GM18508 (cell line): ENCODE measurements around the gene FKRP.

Experiments used
- ATAC-seq: cut with Tn5 transposase; IDR thresholded peaks from one replicate; pipeline ENCODE4 v1.9.1; 2021; ENCODE audit warnings: moderate number of reproducible peaks; ENCODE audit not compliant: insufficient read depth, unreplicated experiment

Gene FKRP

DNA sequence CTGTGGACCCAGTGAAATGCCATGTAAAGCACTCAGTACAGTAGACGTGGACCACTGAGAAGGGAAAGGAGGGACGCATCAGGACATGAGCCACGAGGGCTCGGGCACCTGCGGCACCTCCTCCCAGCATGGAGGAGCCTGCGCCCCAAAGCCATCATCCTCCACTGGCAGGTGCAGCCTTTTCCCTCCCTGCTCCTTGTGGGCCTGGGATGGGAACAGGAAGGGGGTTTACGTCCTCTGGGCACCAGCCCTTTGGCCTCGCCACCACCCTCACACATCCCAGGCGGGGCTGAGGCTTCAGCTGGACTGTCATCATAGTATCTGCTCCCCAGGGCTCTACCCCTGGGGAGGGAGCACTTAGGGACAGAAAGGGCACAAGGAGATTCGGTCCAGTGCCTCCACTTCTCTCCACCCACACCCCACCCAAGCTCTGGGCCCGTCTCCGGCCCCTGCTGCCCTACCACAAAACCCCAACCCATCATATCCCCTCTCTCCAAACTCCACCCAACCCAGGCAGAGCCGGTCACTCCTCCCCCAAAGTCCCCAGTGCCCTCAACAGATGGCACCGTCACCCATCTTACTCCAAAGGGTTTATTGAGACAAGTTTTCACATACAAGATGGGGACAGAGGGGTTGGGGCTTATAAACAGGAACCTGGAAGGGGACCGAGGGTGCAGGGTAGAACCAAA lies 26.8 kb upstream of the FKRP start:
- ATAC-seq = peak; percentile 26

DNA sequence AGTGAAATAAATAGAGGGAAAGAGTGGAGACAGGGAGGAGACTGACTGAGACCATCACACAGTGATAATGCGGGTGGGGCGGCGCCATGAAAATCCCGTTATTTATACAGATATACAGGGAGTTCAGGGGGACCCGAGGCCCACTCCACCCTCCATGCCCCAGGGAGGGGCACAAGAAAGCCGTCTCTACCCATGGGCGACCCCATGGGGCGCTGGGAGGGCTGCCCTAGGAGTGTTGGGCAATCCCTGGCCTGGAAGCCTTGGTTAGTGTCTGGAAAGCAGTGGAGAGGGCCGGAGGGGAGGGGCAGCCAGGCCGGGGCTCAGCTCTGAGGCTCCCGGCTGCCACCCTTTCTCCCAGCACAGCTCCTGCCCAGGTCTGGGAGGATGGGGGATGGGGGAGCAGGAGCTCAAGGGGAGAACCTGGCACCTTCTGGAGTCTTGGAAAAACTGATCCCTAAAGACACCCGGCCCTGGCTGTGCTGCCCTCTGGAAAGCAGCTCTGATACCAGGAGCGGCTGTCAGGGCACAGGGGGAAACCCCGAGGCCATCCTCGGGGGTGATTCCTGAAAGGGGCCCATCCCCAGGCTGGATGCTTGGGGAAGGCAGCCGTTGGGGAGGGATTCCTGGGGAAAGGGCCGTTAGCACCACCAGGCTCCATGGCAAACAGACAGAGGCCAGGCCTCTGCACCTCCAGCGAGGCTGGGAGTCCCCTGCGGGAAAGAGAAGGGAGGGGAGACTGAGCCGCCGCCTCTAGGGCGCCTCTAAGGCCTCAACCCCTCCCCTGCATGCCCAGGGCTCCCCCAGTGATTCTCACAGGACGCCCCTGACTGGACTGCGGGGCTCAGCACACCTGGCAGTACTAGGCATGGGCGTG lies 26.0 kb upstream of the FKRP start:
- no peak for ATAC-seq

DNA sequence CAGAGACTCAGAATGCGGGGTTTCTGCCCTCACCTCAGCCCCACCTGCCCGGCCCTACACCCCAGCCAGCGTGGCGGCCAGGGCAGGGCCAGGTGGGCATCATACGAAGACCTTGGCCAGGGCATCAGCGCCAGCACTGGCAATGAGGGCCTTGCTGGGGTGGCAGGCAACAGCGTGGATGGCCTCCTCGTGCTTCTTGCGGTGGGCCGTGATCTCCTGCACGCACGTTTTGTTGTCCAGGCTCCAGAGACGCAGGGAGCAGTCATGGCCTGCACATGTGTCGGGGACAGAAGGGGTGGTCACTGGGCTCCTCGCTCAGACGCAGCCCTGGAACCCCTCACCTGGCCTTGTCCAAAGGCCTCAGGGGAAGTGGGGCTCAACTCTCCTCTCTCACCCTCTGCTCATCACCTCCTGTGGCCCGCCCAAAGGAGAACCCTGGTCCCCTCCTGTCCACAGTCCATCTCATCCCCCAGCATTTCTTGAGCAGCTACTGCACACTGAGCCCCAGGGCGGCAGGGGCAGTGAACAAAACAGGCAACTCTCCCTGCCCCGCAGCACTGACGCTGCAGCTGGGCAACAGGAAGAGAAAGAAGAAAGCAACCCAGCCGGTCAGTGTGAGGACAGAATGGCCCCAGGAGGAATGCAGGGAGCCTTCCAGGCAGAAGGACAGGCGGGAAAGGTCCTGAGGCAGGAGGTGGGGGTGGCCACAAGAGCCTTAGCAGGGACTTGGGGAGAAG lies 25.2 kb upstream of the FKRP start:
- no peak for ATAC-seq

DNA sequence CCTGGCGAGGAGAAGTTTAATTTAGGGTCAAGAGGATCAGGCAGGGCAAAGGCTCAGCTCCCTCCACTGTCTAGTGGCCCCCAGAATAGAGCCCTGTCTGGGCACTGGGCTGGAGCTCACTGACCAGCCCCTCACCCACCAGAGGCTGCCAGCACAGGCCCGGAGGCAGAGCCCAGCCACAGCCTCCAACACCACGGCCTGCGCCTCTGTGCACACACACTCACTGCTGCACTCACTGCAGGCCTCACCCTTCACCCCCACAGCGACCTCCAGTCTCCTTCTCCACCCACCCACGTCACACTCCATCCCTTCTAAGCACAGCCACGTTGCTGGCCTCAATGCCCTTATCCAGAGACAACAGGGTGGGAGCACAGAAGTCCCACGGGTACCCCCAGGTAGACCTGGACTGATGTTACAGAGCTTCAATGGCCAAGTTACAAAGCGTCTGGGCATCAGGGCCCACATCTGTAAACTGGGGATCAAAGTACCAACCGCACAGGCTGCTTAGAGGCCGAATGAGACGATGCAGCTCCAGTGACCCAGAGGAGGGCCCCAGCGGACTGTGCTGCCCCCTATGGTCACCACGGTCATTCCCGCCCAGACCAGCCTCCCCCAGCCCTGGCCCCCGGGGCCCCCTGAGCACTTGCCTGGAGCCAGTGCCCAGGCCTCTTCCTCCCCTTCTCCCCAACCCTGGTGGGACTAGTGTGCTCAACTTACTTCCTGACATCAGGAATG lies 24.4 kb upstream of the FKRP start:
- ATAC-seq = no peak

DNA sequence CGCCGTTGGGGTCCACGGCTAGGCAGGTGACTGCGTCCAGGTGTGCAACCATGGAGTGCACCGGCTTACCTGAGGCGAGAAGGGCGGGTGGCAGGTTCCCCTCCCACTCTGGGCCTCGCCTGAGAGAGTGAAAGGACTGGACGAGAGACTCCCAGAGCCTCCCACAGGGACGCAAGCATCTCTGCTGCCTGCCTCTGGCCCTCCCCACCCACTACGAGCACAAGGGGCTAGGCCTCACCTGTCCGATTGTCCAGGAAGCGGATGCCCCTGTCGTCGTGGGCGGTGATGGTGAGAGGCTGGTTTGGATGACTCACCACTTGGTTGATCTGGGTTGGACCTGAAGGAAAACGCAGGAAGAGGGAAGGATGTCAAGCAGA lies 23.9 kb upstream of the FKRP start:
- no peak for ATAC-seq

DNA sequence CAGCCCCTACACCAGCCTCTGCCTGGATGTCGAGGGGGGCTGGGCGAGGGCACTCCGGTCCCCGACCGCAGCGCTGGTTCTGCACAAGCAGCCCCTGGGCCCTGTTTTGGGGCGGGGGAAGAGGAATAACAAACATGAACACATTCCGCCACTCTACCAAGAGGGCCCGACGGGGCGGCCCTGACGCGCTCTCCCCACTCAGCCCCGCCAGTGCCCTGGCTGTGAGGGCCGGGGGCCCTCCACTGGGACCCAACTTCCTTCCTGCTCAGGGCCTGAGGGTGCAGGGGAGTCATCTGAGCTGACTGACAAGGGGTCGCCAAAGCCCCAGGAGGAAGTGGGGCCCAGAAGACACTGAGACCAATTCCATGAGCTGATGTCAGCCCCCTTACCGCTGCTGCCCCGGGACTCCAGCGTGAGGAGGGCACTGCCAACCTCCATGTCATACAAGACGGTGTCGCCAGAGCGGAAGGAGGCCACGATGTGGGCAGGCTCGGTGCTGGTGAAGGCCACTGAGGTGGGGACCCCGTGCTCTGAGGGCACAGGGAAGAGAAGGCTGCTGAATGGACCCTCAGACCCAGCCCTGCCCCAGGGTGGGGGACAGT lies 23.3 kb upstream of the FKRP start:
- ATAC-seq = no peak

DNA sequence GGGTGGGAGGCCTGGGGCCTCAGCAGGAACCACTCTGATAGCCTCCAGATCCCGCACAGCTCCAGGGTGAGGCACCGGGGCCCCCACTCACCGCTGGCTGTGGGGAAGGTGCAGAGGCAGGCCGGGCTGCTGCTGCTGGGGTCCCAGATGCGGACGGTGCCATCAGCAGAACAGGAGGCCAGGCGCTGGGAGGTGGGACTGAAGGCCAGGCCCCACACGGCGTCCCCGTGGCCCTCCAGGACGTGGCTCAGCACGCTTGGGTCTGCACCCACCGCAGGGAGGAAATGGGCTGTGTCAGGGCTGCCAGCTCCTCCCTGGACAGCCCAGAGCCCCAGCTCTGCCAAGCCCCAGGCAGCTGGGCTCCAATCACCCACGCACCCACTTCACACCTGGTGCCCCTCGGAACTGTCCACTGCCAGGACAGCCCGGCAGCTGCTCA lies 22.8 kb upstream of the FKRP start:
- no peak for ATAC-seq

DNA sequence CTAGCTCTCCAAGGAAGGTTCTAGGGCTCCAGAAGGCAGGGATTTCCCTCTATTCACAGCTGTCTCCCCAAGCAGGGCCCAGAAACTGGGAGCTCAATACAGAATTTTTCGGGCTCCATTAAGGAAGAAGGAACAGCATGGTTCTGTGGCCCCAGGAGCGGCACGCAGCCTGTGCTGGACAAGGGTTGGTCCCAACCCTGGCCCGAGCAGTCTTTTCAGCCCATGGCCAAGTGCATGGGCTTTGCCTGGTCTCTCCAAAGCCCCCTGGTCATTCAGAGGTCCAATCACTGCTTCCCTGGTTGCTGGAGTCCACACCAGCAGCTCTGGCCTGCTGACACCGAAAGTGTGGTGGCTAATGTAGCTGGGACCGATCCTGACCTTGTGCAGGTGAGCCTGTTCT lies 22.4 kb upstream of the FKRP start:
- no peak for ATAC-seq

DNA sequence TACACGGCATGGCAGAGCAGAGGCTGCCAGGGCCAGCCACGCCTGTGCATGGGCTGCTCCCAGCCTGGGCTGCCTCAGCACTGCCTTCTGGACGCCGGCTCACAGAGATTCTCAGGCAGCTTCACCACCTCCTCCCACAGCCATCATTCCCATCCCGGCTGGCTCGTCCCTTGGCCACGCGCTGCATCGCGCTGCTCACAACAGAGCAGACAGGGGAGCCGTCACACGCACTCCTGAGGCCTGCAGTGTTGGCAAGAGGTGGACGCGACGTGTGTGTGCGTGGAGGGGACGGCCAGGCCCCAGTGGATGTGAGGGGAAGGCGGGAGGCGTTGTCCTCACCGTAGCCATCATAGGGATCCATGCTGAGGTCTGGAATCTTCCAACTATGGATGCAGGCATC lies 21.4 kb upstream of the FKRP start:
- no peak for ATAC-seq

DNA sequence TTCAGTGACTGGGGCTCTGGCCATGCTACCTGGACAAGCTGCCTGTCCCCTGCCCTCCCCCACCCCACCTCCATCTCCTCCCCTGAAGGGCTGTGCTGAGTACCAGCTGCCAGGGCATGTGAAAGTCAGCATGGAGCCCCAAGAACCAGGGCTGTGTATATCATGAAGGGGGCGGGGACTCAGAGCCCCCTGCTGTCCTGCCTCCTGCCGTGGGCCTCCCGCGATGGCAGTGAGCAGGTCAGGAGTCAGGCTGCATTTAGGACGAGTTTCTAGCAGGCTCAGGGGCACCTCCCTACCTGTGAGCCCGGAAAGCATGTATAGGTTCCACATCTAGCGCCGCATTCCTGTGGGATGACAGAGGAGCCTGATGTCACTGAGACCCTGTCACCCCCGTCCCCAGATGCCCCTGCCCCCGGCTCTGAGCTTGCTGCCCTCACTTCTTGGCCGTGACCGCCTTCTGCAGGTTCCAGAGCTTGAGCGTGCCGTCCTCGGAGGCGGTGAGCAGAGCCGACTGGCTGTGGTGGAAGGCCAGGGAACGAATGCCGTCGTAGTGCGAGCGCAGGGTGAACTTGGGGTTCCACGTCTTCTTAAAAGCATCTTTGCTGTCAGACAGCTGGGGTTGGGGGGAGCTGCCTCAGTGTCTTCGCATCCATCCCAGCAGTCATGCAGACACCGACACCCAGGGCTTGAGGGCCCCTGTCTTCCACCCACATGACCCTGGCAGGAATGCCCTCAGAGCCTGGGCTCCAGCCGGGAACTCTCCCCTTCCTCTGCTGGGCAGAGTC lies 20.6 kb upstream of the FKRP start:
- ATAC-seq = no peak

DNA sequence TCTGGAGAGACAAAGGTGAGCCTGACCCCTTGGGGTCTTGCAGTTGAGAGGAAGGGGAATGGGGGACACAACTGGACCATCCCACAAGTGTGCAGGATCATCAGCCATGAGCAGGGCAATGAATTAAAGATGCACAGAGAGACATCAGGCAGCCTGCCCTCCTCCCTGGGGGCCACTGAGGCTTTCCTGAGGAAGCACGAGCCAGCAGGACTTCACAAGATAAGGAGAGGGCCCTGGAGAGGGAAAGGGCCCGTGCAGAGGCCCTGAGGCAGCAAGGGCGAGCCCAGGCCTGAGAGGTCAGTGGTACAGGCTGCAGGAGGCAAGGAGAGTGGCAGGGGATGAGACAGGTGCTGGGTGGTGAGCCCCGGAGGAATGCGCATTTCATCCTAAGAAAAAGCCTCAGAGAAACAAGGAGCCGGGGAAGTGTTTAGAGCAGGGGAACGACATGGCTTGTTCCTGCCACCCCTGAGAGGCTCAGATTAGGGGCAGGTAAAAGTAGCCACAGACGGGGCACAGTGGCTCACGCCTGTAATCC lies 19.9 kb upstream of the FKRP start:
- ATAC-seq = no peak

DNA sequence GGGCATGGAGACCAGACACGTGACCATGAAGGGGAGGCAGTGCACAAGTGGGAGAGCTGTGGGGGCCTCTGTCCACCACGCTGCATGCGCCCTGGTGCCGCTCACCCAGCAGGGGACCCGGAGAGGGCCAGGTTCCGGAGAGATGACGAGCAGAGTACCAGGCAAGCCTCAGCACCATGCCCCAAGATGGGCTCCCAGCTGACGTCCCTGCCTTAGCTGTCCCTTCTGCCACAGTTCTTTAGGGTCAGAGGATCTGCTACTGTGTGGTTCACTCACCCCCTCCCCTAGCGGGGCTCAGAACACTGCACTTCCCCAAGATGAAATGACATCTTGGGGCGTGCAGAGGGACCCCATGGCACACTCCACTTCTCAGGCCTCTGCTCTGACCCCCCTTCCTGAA lies 19.3 kb upstream of the FKRP start:
- no peak for ATAC-seq

DNA sequence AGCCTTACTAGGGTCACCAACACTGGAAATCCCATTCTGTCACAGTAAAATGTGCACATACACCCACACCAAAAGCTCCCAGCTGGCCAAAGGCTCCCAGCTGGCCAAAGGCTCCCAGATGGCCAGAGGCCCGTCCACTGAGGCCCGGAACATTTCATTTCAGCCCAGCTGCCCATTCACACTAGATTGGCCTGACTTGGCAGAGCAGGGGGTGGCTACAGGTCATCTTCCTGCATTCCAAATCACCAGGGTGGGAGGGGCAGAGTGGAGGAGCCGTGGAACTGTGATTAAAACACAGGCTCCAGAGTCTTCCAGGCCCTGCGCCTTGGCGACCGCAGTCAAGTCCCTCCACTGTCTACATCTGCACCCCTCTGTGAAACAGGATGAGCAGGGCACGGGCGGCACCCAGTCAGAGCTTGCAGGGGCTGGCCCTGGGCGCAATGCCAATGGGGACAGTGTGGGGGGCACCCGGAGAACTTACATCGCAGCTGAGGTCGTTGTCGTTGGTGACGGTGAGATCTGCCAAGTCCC lies 18.8 kb upstream of the FKRP start:
- ATAC-seq = no peak

DNA sequence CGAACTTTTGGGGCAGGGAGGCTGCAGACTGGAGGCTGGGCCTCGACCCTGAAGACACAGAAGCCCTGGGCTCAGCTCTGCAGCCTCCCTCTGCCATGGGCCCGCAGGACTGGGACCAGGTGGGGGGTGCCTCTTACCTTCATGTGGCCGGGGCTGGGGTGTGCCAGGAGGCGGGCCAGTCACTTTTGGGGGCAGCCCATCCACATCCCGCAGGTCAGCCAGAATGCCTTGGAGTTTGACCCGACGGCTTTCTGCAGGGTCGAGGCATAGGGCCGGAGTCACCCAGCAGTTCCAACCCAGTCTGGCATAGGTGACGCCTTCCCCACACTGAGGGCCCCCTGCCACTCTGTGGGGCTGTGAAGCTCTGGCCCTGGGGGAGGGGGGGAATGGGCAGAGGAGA lies 18.1 kb upstream of the FKRP start:
- no peak for ATAC-seq

DNA sequence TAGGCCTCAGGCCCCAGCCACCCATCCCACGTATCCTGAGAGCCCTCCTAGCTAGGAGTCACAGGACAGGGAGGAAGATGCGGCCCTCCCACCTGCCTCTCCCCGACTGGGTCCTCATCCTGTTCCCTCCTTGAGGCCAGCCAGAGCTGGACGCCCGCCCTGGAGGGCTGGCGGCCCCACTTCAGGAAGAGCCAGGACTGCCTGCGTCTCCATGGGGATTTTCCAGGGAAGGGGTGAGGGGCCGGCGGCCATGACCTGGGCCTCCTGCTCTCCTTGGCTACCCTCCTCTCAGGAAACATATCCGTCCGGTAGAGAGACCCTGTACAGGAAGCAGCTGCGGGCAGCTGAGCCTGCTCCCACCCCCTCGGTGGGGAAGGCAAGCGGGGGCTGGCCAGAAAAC lies 17.6 kb upstream of the FKRP start:
- ATAC-seq = no peak

DNA sequence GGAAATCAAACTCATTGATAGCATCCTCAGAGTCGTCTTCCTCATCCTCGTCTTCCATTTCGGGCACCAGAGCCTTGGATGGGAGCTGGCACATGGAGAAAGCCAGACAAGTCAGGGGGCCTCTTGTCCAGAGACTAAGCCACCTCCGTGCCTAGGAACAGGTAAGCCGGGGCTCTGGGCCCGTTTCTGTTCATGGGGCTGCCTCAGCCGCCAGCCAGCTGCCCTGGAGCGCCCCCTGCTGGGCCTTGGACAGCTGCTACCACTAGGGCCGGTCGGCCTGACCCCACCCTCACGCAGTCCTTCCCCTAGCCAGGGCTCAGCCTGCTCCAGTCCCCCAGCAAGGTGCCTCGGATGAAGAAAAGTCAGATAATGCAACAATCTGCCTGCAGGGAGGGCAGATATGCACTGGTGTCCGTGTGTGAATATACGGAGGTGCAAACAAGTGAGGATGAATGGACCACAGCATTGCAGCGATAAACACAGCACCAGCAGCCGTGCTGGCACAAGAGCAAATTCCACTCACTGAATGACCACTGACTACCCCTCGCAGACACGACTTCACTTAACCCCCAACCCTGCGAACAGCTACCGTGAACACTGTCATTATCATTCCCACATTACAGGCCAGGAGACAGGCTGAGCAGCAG lies 17.0 kb upstream of the FKRP start:
- ATAC-seq = no peak

DNA sequence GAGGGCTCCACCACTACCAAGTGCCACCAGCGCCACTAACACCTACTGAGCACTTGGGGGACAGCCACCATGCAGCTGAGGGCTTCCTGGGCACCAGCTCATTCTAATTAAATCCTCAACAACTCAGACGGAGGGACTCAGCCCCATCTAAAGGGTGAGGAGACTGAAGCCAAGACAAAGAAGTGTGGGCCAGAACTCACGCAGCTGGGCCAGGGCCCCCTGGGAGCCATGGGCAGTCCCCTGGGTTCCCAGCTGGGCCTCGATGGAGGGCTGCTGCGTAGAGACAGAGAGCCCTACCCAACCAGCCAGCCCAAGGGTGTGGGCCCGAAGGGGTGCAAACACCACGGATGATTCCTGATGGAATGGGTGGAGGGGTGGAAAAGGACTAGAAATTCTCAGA lies 16.2 kb upstream of the FKRP start:
- ATAC-seq = no peak

DNA sequence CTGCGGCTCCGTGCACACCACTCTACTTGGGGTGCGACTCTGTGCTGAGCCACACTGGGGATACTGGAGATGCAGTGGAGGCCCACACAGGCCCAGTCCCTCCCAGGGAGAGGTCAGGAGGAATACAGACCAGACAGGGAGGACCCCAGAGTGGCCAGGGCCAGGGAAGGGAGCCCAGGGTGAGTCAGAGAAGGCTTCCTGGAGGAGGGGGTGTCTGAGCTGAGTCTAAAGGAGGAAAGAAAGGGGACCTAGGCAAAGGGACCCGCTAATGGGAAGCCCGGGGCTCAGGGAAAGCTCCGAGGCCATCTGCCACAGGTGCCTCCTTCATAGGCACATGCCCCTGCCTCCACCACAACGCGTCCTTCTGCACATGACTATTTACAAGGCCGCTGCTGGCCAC lies 15.7 kb upstream of the FKRP start:
- ATAC-seq = no peak
